Uterus (tissue), 4 donors: ENCODE results near the gene UACA. TPM values are rescaled to one million over a fixed set of nuclear protein-coding genes. Genes with fewer than 3 reads are reported as not detected.
"Not testable (repeated sequence)": the region's sequence is repeated elsewhere in the genome, so short reads cannot be mapped to it uniquely, and the experiment has no call there.

ENCODE experiments used
- DNase-seq, 2 donors: peaks; one replicate each; pipeline ENCODE4 v3.0.0-alpha.2; 2019 to 2020
- H3K27ac ChIP-seq, 2 donors: fragments of 200-600 bp; sonication (generic); 1 replicate in 1 of 2; 2 replicates in 1 of 2; pipeline ENCODE4 v1.5.1; 2016 to 2018
- H3K27me3 ChIP-seq, 2 donors: fragments of 200-600 bp; sonication (generic); one replicate each; pipeline ENCODE4 v1.5.1; 2018 to 2019; ENCODE audit warnings: control low read depth in 1 of 2
- H3K36me3 ChIP-seq, 2 donors: fragments of 200-600 bp; sonication (generic); one replicate each; pipeline ENCODE4 v1.5.1; 2019; ENCODE audit warnings: control low read depth in 1 of 2
- H3K4me1 ChIP-seq, 2 donors: fragments of 200-600 bp; sonication (generic); one replicate each; pipeline ENCODE4 v1.5.1; 2018 to 2019; ENCODE audit warnings: control low read depth in 1 of 2
- H3K4me3 ChIP-seq, 2 donors: fragments of 200-600 bp; sonication (generic); 1 replicate in 1 of 2; 2 replicates in 1 of 2; pipeline ENCODE4 v1.5.1; 2018 to 2019; ENCODE audit warnings: mild to moderate bottlenecking in 1 of 2
- H3K9me3 ChIP-seq, 2 donors: fragments of 200-600 bp; sonication (generic); one replicate each; pipeline ENCODE4 v1.5.1; 2019; ENCODE audit warnings: control low read depth in 1 of 2
- POLR2A ChIP-seq, 2 donors: fragments of 450-650 bp; IDR thresholded peaks; one replicate each; pipeline ENCODE4 v1.6.1; 2016; ENCODE audit warnings: antibody characterized with exemption in 2 of 2, mild to moderate bottlenecking in 1 of 2, moderate library complexity in 1 of 2
- intact Hi-C: fragments of 100-400 bp; cut with DNase I; formaldehyde crosslinking; loops from one replicate; pipeline ENCODE4 v1.15.1; 2023; ENCODE audit warnings: low total_unique reads
- total RNA-seq, 4 donors: library from RNA; depleted of rRNA in 3 of 4; stranded (reverse); fragments of >200 nt in 3 of 4; gene quantifications; one replicate each; pipeline versions ENCODE4 v1.1.0 to v1.2.4, GENCODE V29; 2014 to 2023
- TF ChIP-seq, protein P1 (sequence below), 4 experiments: fragments of 200-600 bp in 2 of 4; fragments of 450-650 bp in 2 of 4; sonication (generic) in 2 of 4; IDR thresholded peaks; one replicate each; pipeline ENCODE4 v1.5.1; 2016 to 2019; ENCODE audit warnings: antibody characterized with exemption in 4 of 4, mild to moderate bottlenecking in 2 of 4, moderate library complexity in 1 of 4
- donor health status: DM: yes; HTN: yes; CAD: no.

The UACA gene
- total RNA-seq, 4 donors from 2014 or later: 20.9 to 147 (median 60.6) TPM

DNA sequence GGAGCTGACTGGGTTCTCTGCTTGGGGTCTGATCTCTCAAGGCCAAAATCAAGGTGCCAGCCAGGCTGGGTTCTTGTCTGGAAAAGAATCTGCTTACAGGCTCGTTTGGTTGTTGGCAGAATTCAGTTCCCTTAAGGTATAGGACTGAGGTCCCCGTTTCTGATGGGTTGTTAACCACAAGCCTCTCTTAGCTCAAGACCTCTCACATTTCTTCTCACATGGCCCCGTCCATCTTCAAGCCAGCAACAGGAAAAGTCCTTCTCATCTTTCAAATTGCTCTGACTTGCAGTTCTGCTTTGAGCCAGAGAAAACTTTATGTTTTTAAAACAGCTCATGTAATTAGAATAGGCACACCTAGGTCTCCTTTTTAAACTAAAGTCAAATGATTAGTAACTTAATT lies 20.4 kb downstream of the UACA start:
- TF ChIP-seq, protein P1, sequence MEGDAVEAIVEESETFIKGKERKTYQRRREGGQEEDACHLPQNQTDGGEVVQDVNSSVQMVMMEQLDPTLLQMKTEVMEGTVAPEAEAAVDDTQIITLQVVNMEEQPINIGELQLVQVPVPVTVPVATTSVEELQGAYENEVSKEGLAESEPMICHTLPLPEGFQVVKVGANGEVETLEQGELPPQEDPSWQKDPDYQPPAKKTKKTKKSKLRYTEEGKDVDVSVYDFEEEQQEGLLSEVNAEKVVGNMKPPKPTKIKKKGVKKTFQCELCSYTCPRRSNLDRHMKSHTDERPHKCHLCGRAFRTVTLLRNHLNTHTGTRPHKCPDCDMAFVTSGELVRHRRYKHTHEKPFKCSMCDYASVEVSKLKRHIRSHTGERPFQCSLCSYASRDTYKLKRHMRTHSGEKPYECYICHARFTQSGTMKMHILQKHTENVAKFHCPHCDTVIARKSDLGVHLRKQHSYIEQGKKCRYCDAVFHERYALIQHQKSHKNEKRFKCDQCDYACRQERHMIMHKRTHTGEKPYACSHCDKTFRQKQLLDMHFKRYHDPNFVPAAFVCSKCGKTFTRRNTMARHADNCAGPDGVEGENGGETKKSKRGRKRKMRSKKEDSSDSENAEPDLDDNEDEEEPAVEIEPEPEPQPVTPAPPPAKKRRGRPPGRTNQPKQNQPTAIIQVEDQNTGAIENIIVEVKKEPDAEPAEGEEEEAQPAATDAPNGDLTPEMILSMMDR (IDR thresholded peaks at IDR 0.05): no peak
- no peak for TF ChIP-seq POLR2A (IDR thresholded peaks at IDR 0.05)
- no peaks in the 10 kb centered on the region for H3K27me3 ChIP-seq
- no peak for DNase-seq
- H3K36me3 ChIP-seq: no peaks in the 10 kb centered on the region
- peak overlapping the region; percentile 85 to 92 for H3K27ac ChIP-seq
- intact Hi-C loops: no loop called here
- no peaks in the 10 kb centered on the region for H3K4me1 ChIP-seq
- no peaks in the 10 kb centered on the region for H3K9me3 ChIP-seq
- H3K4me3 ChIP-seq: no peak overlapping the region

DNA sequence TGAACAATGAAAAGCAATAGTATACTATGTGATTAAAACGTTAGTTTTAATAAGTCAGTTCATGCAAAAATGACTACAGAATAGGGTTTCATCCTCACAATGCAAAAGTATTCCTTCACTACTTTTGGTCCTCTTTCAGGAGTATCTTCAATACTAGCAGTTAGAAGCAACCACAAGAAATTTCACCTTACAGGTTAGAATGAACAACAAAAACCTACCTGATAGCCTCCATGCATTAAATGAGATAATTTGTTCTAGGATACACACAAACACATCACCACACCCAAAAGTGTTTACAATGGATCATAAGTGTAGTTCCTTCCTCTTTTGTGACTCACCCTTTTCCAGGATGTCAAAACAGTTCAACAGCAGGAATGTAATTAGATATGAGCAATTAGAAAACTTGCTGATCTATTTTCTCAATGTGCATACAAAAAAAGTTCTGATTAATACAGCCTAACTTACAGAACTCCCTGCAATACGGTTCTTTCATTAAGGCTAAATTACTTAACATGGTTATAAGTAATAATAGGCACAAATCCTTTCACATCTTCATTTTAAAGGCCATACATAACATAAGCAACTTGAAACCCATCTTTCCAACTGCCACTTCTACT lies 21.6 kb downstream of the UACA start:
- intact Hi-C loops: no loop called here
- no peaks in the 10 kb centered on the region for H3K9me3 ChIP-seq
- TF ChIP-seq, protein P1 (IDR thresholded peaks at IDR 0.05): no peak
- no peak for TF ChIP-seq POLR2A (IDR thresholded peaks at IDR 0.05)
- no peaks in the 10 kb centered on the region for H3K27me3 ChIP-seq
- H3K27ac ChIP-seq: peak overlapping the region; percentile 59 to 92
- no peak overlapping the region for H3K4me3 ChIP-seq
- DNase-seq: no peak
- H3K36me3 ChIP-seq: no peaks in the 10 kb centered on the region
- no peaks in the 10 kb centered on the region for H3K4me1 ChIP-seq

DNA sequence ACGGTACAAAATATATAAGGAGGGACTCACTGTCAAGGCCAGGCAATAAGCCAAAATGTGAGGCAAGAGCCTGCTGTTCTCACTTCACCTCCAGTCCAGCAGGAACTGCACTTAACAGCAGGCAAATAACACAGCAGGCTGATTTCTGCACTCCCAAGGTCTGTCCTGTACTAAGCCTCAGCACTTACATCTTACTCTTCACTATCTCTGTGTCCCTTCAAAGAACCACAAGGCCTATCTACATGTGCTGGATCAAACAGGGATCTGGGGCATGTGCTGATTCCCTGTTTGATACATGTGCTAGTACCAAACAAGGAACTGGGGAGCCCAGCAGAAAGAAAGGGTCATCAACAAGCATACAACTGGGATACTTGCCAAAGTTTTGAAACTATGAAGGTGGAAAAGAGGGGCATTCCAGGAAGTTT lies 22.2 kb downstream of the UACA start:
- H3K27ac ChIP-seq: peak overlapping the region; percentile 59 to 92
- DNase-seq: peak; percentile 68 to 83
- H3K27me3 ChIP-seq: no peaks in the 10 kb centered on the region
- no peaks in the 10 kb centered on the region for H3K4me1 ChIP-seq
- intact Hi-C loops: no loop called here
- H3K36me3 ChIP-seq: no peaks in the 10 kb centered on the region
- H3K4me3 ChIP-seq: no peak overlapping the region
- H3K9me3 ChIP-seq: no peaks in the 10 kb centered on the region
- TF ChIP-seq, protein P1 (IDR thresholded peaks at IDR 0.05): no peak
- peak in 1 of 2 donors; percentile 13 for TF ChIP-seq POLR2A (IDR thresholded peaks at IDR 0.05)

DNA sequence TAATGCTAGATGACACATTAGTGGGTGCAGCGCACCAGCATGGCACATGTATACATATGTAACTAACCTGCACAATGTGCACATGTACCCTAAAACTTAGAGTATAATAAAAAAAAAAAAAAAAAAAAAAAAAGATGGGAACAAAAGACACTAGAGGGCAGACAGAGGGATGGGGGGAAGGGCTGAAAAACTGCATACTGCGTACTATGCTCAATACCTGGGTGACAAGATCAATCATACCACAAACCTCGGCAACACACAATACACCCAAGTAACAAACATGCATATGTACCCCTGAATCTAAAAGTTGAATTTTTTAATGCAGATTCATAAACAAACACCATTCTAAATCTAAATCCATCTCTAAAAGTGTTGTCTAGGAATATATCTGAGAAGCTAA lies 28.3 kb downstream of the UACA start:
- H3K27ac ChIP-seq, DNase-seq, intact Hi-C loops, H3K36me3 ChIP-seq, H3K4me3 ChIP-seq, H3K27me3 ChIP-seq, H3K9me3 ChIP-seq, H3K4me1 ChIP-seq: not testable (repeated sequence)

DNA sequence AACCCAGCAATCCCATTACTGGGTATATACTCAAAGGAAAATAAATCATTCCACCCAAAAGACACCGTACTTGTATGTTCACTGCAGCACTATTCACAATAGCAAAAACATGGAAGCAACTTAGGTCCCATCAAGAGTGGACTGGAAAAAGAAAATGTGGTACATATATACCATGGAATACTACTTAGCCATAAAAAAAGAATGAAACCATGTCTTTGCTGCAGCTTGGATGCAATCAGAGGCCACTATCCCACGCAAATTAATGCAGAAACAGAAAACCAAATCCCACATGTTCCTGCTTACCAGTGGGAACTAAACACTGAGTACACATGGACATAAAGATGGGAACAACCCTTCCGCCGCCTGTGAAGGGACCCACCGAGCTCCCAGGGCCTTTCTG lies 34.2 kb downstream of the UACA start:
- Histone ChIP-seq H3K9me3 (no peaks in the 10 kb centered on the region), H3K4me3 (no peak overlapping the region), H3K27me3 (no peaks in the 10 kb centered on the region), H3K27ac (no peak overlapping the region), H3K4me1 (no peaks in the 10 kb centered on the region), H3K36me3 (no peaks in the 10 kb centered on the region)
- no peak for DNase-seq
- intact Hi-C loops: no loop called here
- TF ChIP-seq, protein P1 (IDR thresholded peaks at IDR 0.05): no peak
- TF ChIP-seq POLR2A (IDR thresholded peaks at IDR 0.05): no peak

DNA sequence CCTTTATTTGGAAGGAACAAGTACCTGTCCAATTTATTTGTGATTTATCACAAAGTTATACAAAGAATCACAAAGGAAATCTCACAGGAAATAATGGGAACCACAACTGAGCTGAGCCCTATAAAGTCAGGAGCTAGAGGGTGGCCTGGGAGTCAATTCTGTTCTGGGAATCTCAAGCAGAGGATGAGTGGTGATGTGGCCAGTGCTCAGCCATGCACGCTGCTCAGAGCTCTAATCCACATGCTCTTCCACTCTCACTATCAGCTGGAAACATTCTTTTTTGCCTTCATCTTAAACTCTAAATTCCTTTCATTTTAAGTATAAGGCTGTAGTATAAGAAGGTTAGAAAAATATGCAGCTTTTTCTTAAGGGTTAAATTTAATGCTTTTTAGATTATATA lies 36.6 kb downstream of the UACA start:
- no peak overlapping the region for H3K27ac ChIP-seq
- H3K27me3 ChIP-seq: no peaks in the 10 kb centered on the region
- no peak for DNase-seq
- no peaks in the 10 kb centered on the region for H3K36me3 ChIP-seq
- no peak overlapping the region for H3K4me3 ChIP-seq
- no peak for TF ChIP-seq POLR2A (IDR thresholded peaks at IDR 0.05)
- TF ChIP-seq, protein P1 (IDR thresholded peaks at IDR 0.05): no peak
- no peaks in the 10 kb centered on the region for H3K4me1 ChIP-seq
- no peaks in the 10 kb centered on the region for H3K9me3 ChIP-seq
- intact Hi-C loops: no loop called here
